A549 (cell line): Measurements from ENCODE around the gene NXPE3.

Source experiments
- CBX2 ChIP-seq: fragments of 200-600 bp; sonication (generic); IDR thresholded peaks from 2 replicates; pipeline ENCODE4 v1.6.1; 2016; ENCODE audit warnings: low read depth, mild to moderate bottlenecking, borderline replicate concordance
- CHD2 ChIP-seq: fragments of 150-350 bp; IDR thresholded peaks from 2 replicates; pipeline ENCODE4 v1.6.1; 2014; ENCODE audit warnings: low read length; ENCODE audit not compliant: partially characterized antibody
- CTCF ChIP-seq: fragments of >200 bp; sonication (Bioruptor Twin); formaldehyde crosslinking; IDR thresholded peaks from 3 replicates; pipeline ENCODE4 v1.5.1; 2016
- EP300 ChIP-seq, 2 experiments: fragments of >200 bp; sonication (Bioruptor Twin); formaldehyde crosslinking; IDR thresholded peaks; 2 replicates in 1 of 2; 3 replicates in 1 of 2; pipeline ENCODE4 v1.6.1; 2016 to 2017
- ESRRA ChIP-seq: fragments of 150-350 bp; IDR thresholded peaks from 2 replicates; pipeline ENCODE4 v1.6.1; 2014; ENCODE audit warnings: mild to moderate bottlenecking, low read length, borderline replicate concordance
- HOXA7 ChIP-seq: fragments of 250-450 bp; sonication (Bioruptor Pico); IDR thresholded peaks from 2 replicates; pipeline ENCODE4 v1.5.0; 2020; ENCODE audit warnings: mild to moderate bottlenecking, moderate library complexity
- JUNB ChIP-seq: fragments of >200 bp; sonication (Bioruptor Twin); formaldehyde crosslinking; IDR thresholded peaks from 2 replicates; pipeline ENCODE4 v1.6.1; 2016
- KDM1A ChIP-seq: fragments of 200-600 bp; sonication (generic); IDR thresholded peaks from 2 replicates; pipeline ENCODE4 v1.6.1; 2016; ENCODE audit warnings: low read depth, mild to moderate bottlenecking
- KDM5A ChIP-seq: fragments of 200-600 bp; sonication (generic); IDR thresholded peaks from 2 replicates; pipeline ENCODE4 v1.6.1; 2016; ENCODE audit warnings: antibody characterized with exemption, mild to moderate bottlenecking
- MAFK ChIP-seq: fragments of 450-650 bp; IDR thresholded peaks from 2 replicates; pipeline ENCODE4 v1.6.1; 2014; ENCODE audit not compliant: partially characterized antibody
- PHF8 ChIP-seq: fragments of 200-600 bp; sonication (generic); IDR thresholded peaks from 2 replicates; pipeline ENCODE4 v1.6.1; 2016; ENCODE audit warnings: low read depth, mild to moderate bottlenecking, antibody characterized with exemption, moderate library complexity, borderline replicate concordance
- POLR2A ChIP-seq: IDR thresholded peaks from 2 replicates; pipeline ENCODE4 v1.6.1; 2012; ENCODE audit warnings: mild to moderate bottlenecking, low read length
- REST ChIP-seq: fragments of 200-600 bp; sonication (generic); IDR thresholded peaks from 2 replicates; pipeline ENCODE4 v1.6.1; 2016; ENCODE audit warnings: antibody characterized with exemption, mild to moderate bottlenecking, moderate library complexity
- SMC3 ChIP-seq: fragments of >200 bp; sonication (Bioruptor Twin); formaldehyde crosslinking; IDR thresholded peaks from 3 replicates; pipeline ENCODE4 v1.6.1; 2018; ENCODE audit warnings: inconsistent platforms

- TF ChIP-seq KDM5A (no peak), PHF8 (no peak), CTCF (no peak), MAFK (no peak), CBX2 (no peak), POLR2A (no peak), ESRRA (no peak), KDM1A (no peak), CHD2 (no peak), JUNB (no peak), SMC3 (no peak), EP300 (IDR thresholded peaks at IDR 0.05) (no peak), REST (no peak), HOXA7 (CRISPR knock-in tag) (peak; percentile 20; the same call in 1 of the 2 replicates)
Measured at GRCh38 chr3:101865751-101866509, 86.9 kb downstream of the NXPE3 start.
